HepG2 (cell line): Measurements from ENCODE around the gene EBF4. TPM values are rescaled to one million over a fixed set of nuclear protein-coding genes. Genes with fewer than 3 reads are reported as not detected.

Experiments
- CCAR2 ChIP-seq: fragments of 200-400 bp; formaldehyde crosslinking; optimal IDR thresholded peaks from 2 replicates; pipeline ENCODE3; 2018; ENCODE audit warnings: low read depth, mild to moderate bottlenecking, low read length, moderate library complexity
- EED ChIP-seq: sonication (generic); formaldehyde crosslinking; IDR thresholded peaks from 2 replicates; pipeline ENCODE4 v1.5.0; 2020; ENCODE audit warnings: mild to moderate bottlenecking, missing genetic modification reagents
- FOSL1 ChIP-seq: sonication (generic); formaldehyde crosslinking; IDR thresholded peaks from 2 replicates; pipeline ENCODE4 v1.9.0; 2021; ENCODE audit warnings: missing genetic modification reagents, borderline replicate concordance
- GATAD1 ChIP-seq: IDR thresholded peaks from 2 replicates; pipeline ENCODE4 v1.6.1; 2016; ENCODE audit warnings: missing genetic modification reagents, missing compliant biosample characterization
- KLF16 ChIP-seq, 2 experiments: sonication (generic) in 1 of 2; formaldehyde crosslinking in 1 of 2; IDR thresholded peaks; 2 replicates each; pipeline versions ENCODE4 v1.6.1 to v1.8.0; 2016 to 2023; ENCODE audit warnings: missing genetic modification reagents in 2 of 2, missing compliant biosample characterization in 1 of 2
- MTF1 ChIP-seq: sonication (generic); formaldehyde crosslinking; IDR thresholded peaks from 2 replicates; pipeline ENCODE4 v1.5.0; 2020; ENCODE audit warnings: missing genetic modification reagents
- NR2F2 ChIP-seq: IDR thresholded peaks from 2 replicates; pipeline ENCODE4 v1.6.1; 2012; ENCODE audit warnings: low read depth, inconsistent platforms, borderline replicate concordance
- PHB2 ChIP-seq: fragments of 450-650 bp; IDR thresholded peaks from 2 replicates; pipeline ENCODE4 v1.6.1; 2018; ENCODE audit not compliant: partially characterized antibody
- POGZ ChIP-seq: sonication (generic); formaldehyde crosslinking; IDR thresholded peaks from 2 replicates; pipeline ENCODE4 v1.4.0; 2020; ENCODE audit warnings: mild to moderate bottlenecking, missing genetic modification reagents
- SP140L ChIP-seq: sonication (generic); formaldehyde crosslinking; IDR thresholded peaks from 2 replicates; pipeline ENCODE4 v1.4.0; 2020; ENCODE audit warnings: missing genetic modification reagents, borderline replicate concordance
- ZKSCAN1 ChIP-seq: fragments of 150-350 bp; IDR thresholded peaks from 2 replicates; pipeline ENCODE4 v1.6.1; 2014; ENCODE audit warnings: low read length
- ZNF33B ChIP-seq: sonication (generic); formaldehyde crosslinking; IDR thresholded peaks from 2 replicates; pipeline ENCODE4 v1.5.1; 2020; ENCODE audit warnings: mild to moderate bottlenecking, missing genetic modification reagents
- ZNF547 ChIP-seq: sonication (generic); formaldehyde crosslinking; IDR thresholded peaks from 2 replicates; pipeline ENCODE4 v1.5.1; 2020; ENCODE audit warnings: mild to moderate bottlenecking, missing genetic modification reagents
- ZNF558 ChIP-seq: sonication (generic); formaldehyde crosslinking; IDR thresholded peaks from 2 replicates; pipeline ENCODE4 v1.9.0; 2022; ENCODE audit warnings: mild to moderate bottlenecking, missing genetic modification reagents, borderline replicate concordance
- ZNF747 ChIP-seq: sonication (generic); formaldehyde crosslinking; IDR thresholded peaks from 2 replicates; pipeline ENCODE4 v1.8.1; 2023; ENCODE audit warnings: missing genetic modification reagents, mild to moderate bottlenecking, borderline replicate concordance
- ZNF883 ChIP-seq: sonication (generic); formaldehyde crosslinking; IDR thresholded peaks from 2 replicates; pipeline ENCODE4 v1.5.1; 2020; ENCODE audit warnings: mild to moderate bottlenecking, missing genetic modification reagents; ENCODE audit errors: not compliant biosample characterization
- polyA plus RNA-seq, 8 experiments: library from polyadenylated mRNA; depleted of rRNA in 3 of 8; stranded (reverse) in 7 of 8; unstranded in 1 of 8; fragments of >200 nt; fragmentation: Illumina TruSeq in 4 of 8; extraction: Trizol in 4 of 8; gene quantifications; 2 replicates each; pipeline versions ENCODE4 v1.2.1 to v1.2.3, GENCODE V29; 2011 to 2016; ENCODE audit warnings: low read depth in 4 of 8, missing spikeins in 1 of 8, mixed read lengths in 1 of 8; ENCODE audit not compliant: insufficient read depth in 1 of 8
- total RNA-seq, 5 experiments: library from RNA; depleted of rRNA; stranded (reverse); fragments of >200 nt; fragmentation: Illumina TruSeq; extraction: Trizol; gene quantifications; 2 replicates each; pipeline ENCODE4 v1.2.3, GENCODE V29; 2016; ENCODE audit warnings: low read depth in 1 of 5
- TF ChIP-seq, protein P1 (sequence below), 2 experiments: sonication (generic) in 1 of 2; formaldehyde crosslinking in 1 of 2; IDR thresholded peaks; 2 replicates each; pipeline versions ENCODE4 v1.6.1 to v1.9.0; 2014 to 2022; ENCODE audit warnings: antibody characterized with exemption in 1 of 2, borderline replicate concordance in 1 of 2, inconsistent platforms in 1 of 2, low read depth in 1 of 2, missing genetic modification reagents in 1 of 2
- TF ChIP-seq, protein P2 (sequence below): conservative IDR thresholded peaks from 2 replicates; pipeline ENCODE4 v1.6.1; 2018; ENCODE audit warnings: missing genetic modification reagents
- TF ChIP-seq, protein P3 (sequence below): sonication (generic); formaldehyde crosslinking; conservative IDR thresholded peaks from 2 replicates; pipeline ENCODE4 v1.4.0; 2020; ENCODE audit warnings: missing genetic modification reagents
- TF ChIP-seq, protein P4 (sequence below): sonication (generic); formaldehyde crosslinking; IDR thresholded peaks from 2 replicates; pipeline ENCODE4 v1.4.0; 2020; ENCODE audit warnings: mild to moderate bottlenecking, missing genetic modification reagents

The EBF4 gene
- total and polyA plus RNA-seq, 2 of the 13 experiments (the other 11 are each of a cell fraction or from before 2014, with no cell fraction given) = 0.84 to 2.2 TPM

DNA sequence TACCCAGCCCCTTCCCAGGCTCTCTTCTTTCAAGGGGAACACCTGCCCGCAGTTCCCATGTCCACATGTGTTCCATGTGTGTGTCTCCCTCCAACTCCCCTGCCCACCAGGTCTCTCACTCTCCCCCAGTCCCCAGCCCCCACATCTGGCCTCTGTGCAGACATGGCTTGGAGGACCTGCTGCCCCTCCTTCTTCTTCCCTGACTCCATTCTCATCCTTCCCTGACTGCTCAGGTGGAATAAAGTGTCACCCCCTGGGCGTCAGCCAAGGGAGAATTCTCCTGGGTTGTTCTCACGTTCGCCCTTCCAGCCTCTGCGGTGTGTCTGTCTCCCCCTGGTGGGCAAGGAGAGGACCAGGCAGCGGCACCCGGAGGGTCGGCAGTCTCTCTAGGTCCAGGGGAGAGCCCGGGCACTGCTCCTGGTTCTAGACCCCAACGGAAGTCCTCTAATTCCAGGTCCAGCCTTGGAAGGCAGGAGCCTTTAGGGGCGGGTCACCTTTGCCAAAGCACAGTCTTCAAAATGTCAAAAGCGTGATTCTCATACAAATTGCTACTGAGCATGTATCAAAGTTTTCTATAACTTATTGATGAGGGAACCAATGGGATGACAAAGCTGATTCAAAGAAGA is 50.5 kb downstream of the EBF4 start (continued):
- TF ChIP-seq, protein P1, sequence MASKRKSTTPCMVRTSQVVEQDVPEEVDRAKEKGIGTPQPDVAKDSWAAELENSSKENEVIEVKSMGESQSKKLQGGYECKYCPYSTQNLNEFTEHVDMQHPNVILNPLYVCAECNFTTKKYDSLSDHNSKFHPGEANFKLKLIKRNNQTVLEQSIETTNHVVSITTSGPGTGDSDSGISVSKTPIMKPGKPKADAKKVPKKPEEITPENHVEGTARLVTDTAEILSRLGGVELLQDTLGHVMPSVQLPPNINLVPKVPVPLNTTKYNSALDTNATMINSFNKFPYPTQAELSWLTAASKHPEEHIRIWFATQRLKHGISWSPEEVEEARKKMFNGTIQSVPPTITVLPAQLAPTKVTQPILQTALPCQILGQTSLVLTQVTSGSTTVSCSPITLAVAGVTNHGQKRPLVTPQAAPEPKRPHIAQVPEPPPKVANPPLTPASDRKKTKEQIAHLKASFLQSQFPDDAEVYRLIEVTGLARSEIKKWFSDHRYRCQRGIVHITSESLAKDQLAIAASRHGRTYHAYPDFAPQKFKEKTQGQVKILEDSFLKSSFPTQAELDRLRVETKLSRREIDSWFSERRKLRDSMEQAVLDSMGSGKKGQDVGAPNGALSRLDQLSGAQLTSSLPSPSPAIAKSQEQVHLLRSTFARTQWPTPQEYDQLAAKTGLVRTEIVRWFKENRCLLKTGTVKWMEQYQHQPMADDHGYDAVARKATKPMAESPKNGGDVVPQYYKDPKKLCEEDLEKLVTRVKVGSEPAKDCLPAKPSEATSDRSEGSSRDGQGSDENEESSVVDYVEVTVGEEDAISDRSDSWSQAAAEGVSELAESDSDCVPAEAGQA (IDR thresholded peaks at IDR 0.05; ENCODE audit: low read depth) = no peak
- TF ChIP-seq, protein P1 (CRISPR knock-in tag; IDR thresholded peaks at IDR 0.05; ENCODE audit: borderline replicate concordance) = no peak
- no peak for TF ChIP-seq MTF1
- TF ChIP-seq ZNF883 (CRISPR knock-in tag) = no peak
- TF ChIP-seq KLF16 (CRISPR knock-in tag; IDR thresholded peaks at IDR 0.05) = peak in 1 of 2 experiments; percentile 59; a peak in 1 of 4 replicates
- 0 out of 2 replicates have a peak, but pooled peaks have one; percentile 42 for TF ChIP-seq GATAD1
- no peak for TF ChIP-seq ZNF558
- no peak for TF ChIP-seq PHB2
- no peak for TF ChIP-seq NR2F2
- no peak for TF ChIP-seq CCAR2
- no peak for TF ChIP-seq FOSL1 (CRISPR knock-in tag)
- TF ChIP-seq ZKSCAN1 = no peak
- TF ChIP-seq, protein P2, sequence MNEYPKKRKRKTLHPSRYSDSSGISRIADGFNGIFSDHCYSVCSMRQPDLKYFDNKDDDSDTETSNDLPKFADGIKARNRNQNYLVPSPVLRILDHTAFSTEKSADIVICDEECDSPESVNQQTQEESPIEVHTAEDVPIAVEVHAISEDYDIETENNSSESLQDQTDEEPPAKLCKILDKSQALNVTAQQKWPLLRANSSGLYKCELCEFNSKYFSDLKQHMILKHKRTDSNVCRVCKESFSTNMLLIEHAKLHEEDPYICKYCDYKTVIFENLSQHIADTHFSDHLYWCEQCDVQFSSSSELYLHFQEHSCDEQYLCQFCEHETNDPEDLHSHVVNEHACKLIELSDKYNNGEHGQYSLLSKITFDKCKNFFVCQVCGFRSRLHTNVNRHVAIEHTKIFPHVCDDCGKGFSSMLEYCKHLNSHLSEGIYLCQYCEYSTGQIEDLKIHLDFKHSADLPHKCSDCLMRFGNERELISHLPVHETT (CRISPR knock-in tag) = no peak; the same call in 1 of the 2 replicates
- no peak for TF ChIP-seq SP140L (CRISPR knock-in tag)
- no peak for TF ChIP-seq ZNF33B (CRISPR knock-in tag)
- TF ChIP-seq ZNF547 (CRISPR knock-in tag) = no peak
- TF ChIP-seq ZNF747 (CRISPR knock-in tag) = no peak
- no peak for TF ChIP-seq EED
- no peak for TF ChIP-seq POGZ (CRISPR knock-in tag)
- TF ChIP-seq, protein P3, sequence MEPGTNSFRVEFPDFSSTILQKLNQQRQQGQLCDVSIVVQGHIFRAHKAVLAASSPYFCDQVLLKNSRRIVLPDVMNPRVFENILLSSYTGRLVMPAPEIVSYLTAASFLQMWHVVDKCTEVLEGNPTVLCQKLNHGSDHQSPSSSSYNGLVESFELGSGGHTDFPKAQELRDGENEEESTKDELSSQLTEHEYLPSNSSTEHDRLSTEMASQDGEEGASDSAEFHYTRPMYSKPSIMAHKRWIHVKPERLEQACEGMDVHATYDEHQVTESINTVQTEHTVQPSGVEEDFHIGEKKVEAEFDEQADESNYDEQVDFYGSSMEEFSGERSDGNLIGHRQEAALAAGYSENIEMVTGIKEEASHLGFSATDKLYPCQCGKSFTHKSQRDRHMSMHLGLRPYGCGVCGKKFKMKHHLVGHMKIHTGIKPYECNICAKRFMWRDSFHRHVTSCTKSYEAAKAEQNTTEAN = no peak
- TF ChIP-seq, protein P4, sequence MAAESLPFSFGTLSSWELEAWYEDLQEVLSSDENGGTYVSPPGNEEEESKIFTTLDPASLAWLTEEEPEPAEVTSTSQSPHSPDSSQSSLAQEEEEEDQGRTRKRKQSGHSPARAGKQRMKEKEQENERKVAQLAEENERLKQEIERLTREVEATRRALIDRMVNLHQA (CRISPR knock-in tag) = no peak
